ENCODE data around the gene STOX2.

GRCh38 chr4:183861426-183861825 is 43.7 kb upstream of the STOX2 start:
- TF ChIP-seq EZH2 (IDR thresholded peaks at IDR 0.05; ENCODE audit: insufficient read depth, poor library complexity, severe bottlenecking) (no peak), EZH2phosphoT487 (IDR thresholded peaks at IDR 0.05; ENCODE audit: insufficient read depth, low read depth) (no peak)
